Ectodermal cell (in vitro differentiated cells): ENCODE data around the gene TMEM151B. TPM values are rescaled to one million over a fixed set of nuclear protein-coding genes. Genes with fewer than 3 reads are reported as not detected.
A peak's percentile ranks its signal among the peaks of the same experiment; 100 is the strongest.

Experiments used
- H3K27ac ChIP-seq: 2 replicates; pipeline ENCODE4 v1.7.0; 2013; ENCODE audit warnings: mild to moderate bottlenecking, low read depth, low read length; ENCODE audit not compliant: insufficient read depth, poor library complexity, severe bottlenecking
- H3K27me3 ChIP-seq: 2 replicates; pipeline ENCODE4 v1.7.0; 2013; ENCODE audit warnings: mild to moderate bottlenecking, low read length; ENCODE audit not compliant: insufficient read depth, control insufficient read depth, poor library complexity, severe bottlenecking
- H3K36me3 ChIP-seq: one replicate; pipeline ENCODE4 v1.7.0; 2013; ENCODE audit warnings: low read length; ENCODE audit not compliant: control insufficient read depth, insufficient read depth
- H3K4me1 ChIP-seq: one replicate; pipeline ENCODE4 v1.7.0; 2013; ENCODE audit warnings: low read length; ENCODE audit not compliant: control insufficient read depth, insufficient read depth
- H3K4me3 ChIP-seq: 2 replicates; pipeline ENCODE4 v1.7.0; 2013; ENCODE audit warnings: low read depth, low read length, control low read depth; ENCODE audit not compliant: insufficient read depth
- H3K9me3 ChIP-seq: 2 replicates; pipeline ENCODE4 v1.7.0; 2013; ENCODE audit warnings: mild to moderate bottlenecking, low read length, moderate library complexity; ENCODE audit not compliant: control insufficient read depth
- WGBS, 2 experiments: methylation state at CpG; one replicate each; pipeline ENCODE4 v1.1.7; 2013; ENCODE audit warnings: missing lambda C conversion rate in 2 of 2; 5-methylcytosine and 5-hydroxymethylcytosine counted together
- polyA plus RNA-seq, 4 experiments: library from polyadenylated mRNA; stranded (reverse); fragments of 50-300 nt; gene quantifications; one replicate each; pipeline ENCODE4 v1.2.3, GENCODE V29; 2013

Gene TMEM151B
- polyA plus RNA-seq (2013, experiment 1 of 4) = 0.74 TPM
- polyA plus RNA-seq (2013, experiment 2 of 4) = 1.1 TPM
- polyA plus RNA-seq (2013, experiment 3 of 4) = 1.4 TPM
- polyA plus RNA-seq (2013, experiment 4 of 4) = 1.4 TPM

- Histone ChIP-seq H3K4me1 (peaks cover 25% of the 10 kb centered on the region), H3K36me3 (no peaks in the 10 kb centered on the region), H3K4me3 (peak within 1 kb of the TSS; percentile 36), H3K9me3 (no peaks in the 10 kb centered on the region), H3K27ac (no peak within 1 kb of the TSS), H3K27me3 (peaks cover 28% of the 10 kb centered on the region)
- WGBS, 2 experiments = 4% methylated on average over 27 to 29 of the region's 29 CpGs
Measured at GRCh38 chr6:44269921-44270525, at the start of gene TMEM151B. Gene TMEM151B (plus strand): TSS chr6:44270450. CDS start chr6:44270743, 293 bp downstream.

GRCh38 chr6:44220913-44221290 lies 49.3 kb upstream of the TMEM151B start:
- Histone ChIP-seq H3K9me3 (no peaks in the 10 kb centered on the region), H3K36me3 (no peaks in the 10 kb centered on the region), H3K4me1 (peaks cover 55% of the 10 kb centered on the region), H3K27me3 (no peaks in the 10 kb centered on the region), H3K27ac (no peak overlapping the region), H3K4me3 (no peak overlapping the region)
- WGBS, 2 experiments = 92 to 95% methylated on average over 4 of the region's 4 CpGs

GRCh38 chr6:44221291-44221960 lies 48.8 kb upstream of the TMEM151B start:
- H3K9me3 ChIP-seq = no peaks in the 10 kb centered on the region
- H3K36me3 ChIP-seq = no peaks in the 10 kb centered on the region
- 26 to 51% methylated on average over 4 of the region's 4 CpGs for WGBS, 2 experiments
- peaks cover 59% of the 10 kb centered on the region for H3K4me1 ChIP-seq
- H3K27me3 ChIP-seq = no peaks in the 10 kb centered on the region
- no peak overlapping the region for H3K4me3 ChIP-seq
- H3K27ac ChIP-seq = no peak overlapping the region

- Histone ChIP-seq H3K27me3 (no peaks in the 10 kb centered on the region), H3K4me1 (peaks cover 59% of the 10 kb centered on the region), H3K4me3 (no peak overlapping the region), H3K36me3 (no peaks in the 10 kb centered on the region), H3K27ac (no peak overlapping the region), H3K9me3 (no peaks in the 10 kb centered on the region)
- WGBS, 2 experiments = 66 to 87% methylated on average over 1 to 2 of the region's 2 CpGs
Measured at GRCh38 chr6:44221961-44222335, 48.3 kb upstream of the TMEM151B start.

GRCh38 chr6:44222486-44223318 lies 47.5 kb upstream of the TMEM151B start:
- no peak overlapping the region for H3K27ac ChIP-seq
- H3K9me3 ChIP-seq = no peaks in the 10 kb centered on the region
- 6 to 9% methylated on average over 26 of the region's 26 CpGs for WGBS, 2 experiments
- H3K36me3 ChIP-seq = no peaks in the 10 kb centered on the region
- H3K27me3 ChIP-seq = no peaks in the 10 kb centered on the region
- peak overlapping the region; percentile 54 for H3K4me3 ChIP-seq
- peaks cover 55% of the 10 kb centered on the region for H3K4me1 ChIP-seq

- no peaks in the 10 kb centered on the region for H3K27me3 ChIP-seq
- WGBS, 2 experiments = 0% methylated on average over 73 of the region's 73 CpGs
- peaks cover 48% of the 10 kb centered on the region for H3K4me1 ChIP-seq
- peak within 1 kb of the TSS; percentile 54 for H3K4me3 ChIP-seq
- no peak within 1 kb of the TSS for H3K27ac ChIP-seq
- no peaks in the 10 kb centered on the region for H3K9me3 ChIP-seq
- no peaks in the 10 kb centered on the region for H3K36me3 ChIP-seq
Measured at GRCh38 chr6:44223319-44224028, 46.8 kb upstream of the TMEM151B start, which contains the start of gene SLC29A1. Gene SLC29A1 (plus strand): TSS chr6:44223595. CDS start chr6:44227314, 3,719 bp downstream.

- 7 to 8% methylated on average over 18 of the region's 18 CpGs for WGBS, 2 experiments
- no peaks in the 10 kb centered on the region for H3K9me3 ChIP-seq
- H3K4me3 ChIP-seq = peak overlapping the region; percentile 54
- H3K27me3 ChIP-seq = no peaks in the 10 kb centered on the region
- peaks cover 46% of the 10 kb centered on the region for H3K4me1 ChIP-seq
- no peak overlapping the region for H3K27ac ChIP-seq
- no peaks in the 10 kb centered on the region for H3K36me3 ChIP-seq
Measured at GRCh38 chr6:44224029-44224964, 46.0 kb upstream of the TMEM151B start.

GRCh38 chr6:44224965-44225305 lies 45.3 kb upstream of the TMEM151B start:
- Histone ChIP-seq H3K27ac (no peak overlapping the region), H3K4me3 (peak overlapping the region; percentile 54), H3K27me3 (no peaks in the 10 kb centered on the region), H3K36me3 (no peaks in the 10 kb centered on the region), H3K9me3 (no peaks in the 10 kb centered on the region), H3K4me1 (peaks cover 46% of the 10 kb centered on the region)
- WGBS, 2 experiments = 93 to 94% methylated on average over 4 of the region's 4 CpGs
